T-helper 17 cell (primary cell): Measurements from ENCODE around the gene TXNDC11. TPM values are rescaled to one million over a fixed set of nuclear protein-coding genes. Genes with fewer than 3 reads are reported as not detected.
"Not testable (repeated sequence)": the region's sequence is repeated elsewhere in the genome, so short reads cannot be mapped to it uniquely, and the experiment has no call there.

Experiments used
- ATAC-seq: fragments of 150-1000 bp; cut with Tn5 transposase; 2 replicates; pipeline ENCODE4 v1.10.0; 2021; ENCODE audit warnings: mild to moderate bottlenecking, moderate library complexity
- DNase-seq, 3 donors: peaks; one replicate each; pipeline versions ENCODE4 v3.0.0 to v3.0.0-alpha.2; 2020 to 2021
- H3K9me3 ChIP-seq: one replicate; pipeline ENCODE4 v1.7.0; 2013; ENCODE audit warnings: low read length, mild to moderate bottlenecking; ENCODE audit not compliant: control insufficient read depth, poor library complexity, severe bottlenecking
- H3K27ac Mint-ChIP-seq: one replicate; pipeline ENCODE4 v1.8.0; 2022; ENCODE audit warnings: mild to moderate bottlenecking, moderate library complexity, mixed read lengths
- H3K27me3 Mint-ChIP-seq: one replicate; pipeline ENCODE4 v1.8.0; 2022; ENCODE audit warnings: mixed read lengths
- H3K36me3 Mint-ChIP-seq: one replicate; pipeline ENCODE4 v1.8.0; 2022; ENCODE audit warnings: low read depth, mixed read lengths
- H3K4me1 Mint-ChIP-seq: one replicate; pipeline ENCODE4 v1.8.0; 2022; ENCODE audit warnings: mild to moderate bottlenecking, mixed read lengths
- H3K4me3 Mint-ChIP-seq: one replicate; pipeline ENCODE4 v1.8.0; 2022; ENCODE audit warnings: mild to moderate bottlenecking, moderate library complexity, mixed read lengths
- total RNA-seq, 4 donors: library from RNA in 2 of 4; stranded (reverse) in 2 of 4; gene quantifications; one replicate each; pipeline ENCODE4 v1.2.3 and lab custom pipeline; 2022 to 2026

TXNDC11 gene, protein sequence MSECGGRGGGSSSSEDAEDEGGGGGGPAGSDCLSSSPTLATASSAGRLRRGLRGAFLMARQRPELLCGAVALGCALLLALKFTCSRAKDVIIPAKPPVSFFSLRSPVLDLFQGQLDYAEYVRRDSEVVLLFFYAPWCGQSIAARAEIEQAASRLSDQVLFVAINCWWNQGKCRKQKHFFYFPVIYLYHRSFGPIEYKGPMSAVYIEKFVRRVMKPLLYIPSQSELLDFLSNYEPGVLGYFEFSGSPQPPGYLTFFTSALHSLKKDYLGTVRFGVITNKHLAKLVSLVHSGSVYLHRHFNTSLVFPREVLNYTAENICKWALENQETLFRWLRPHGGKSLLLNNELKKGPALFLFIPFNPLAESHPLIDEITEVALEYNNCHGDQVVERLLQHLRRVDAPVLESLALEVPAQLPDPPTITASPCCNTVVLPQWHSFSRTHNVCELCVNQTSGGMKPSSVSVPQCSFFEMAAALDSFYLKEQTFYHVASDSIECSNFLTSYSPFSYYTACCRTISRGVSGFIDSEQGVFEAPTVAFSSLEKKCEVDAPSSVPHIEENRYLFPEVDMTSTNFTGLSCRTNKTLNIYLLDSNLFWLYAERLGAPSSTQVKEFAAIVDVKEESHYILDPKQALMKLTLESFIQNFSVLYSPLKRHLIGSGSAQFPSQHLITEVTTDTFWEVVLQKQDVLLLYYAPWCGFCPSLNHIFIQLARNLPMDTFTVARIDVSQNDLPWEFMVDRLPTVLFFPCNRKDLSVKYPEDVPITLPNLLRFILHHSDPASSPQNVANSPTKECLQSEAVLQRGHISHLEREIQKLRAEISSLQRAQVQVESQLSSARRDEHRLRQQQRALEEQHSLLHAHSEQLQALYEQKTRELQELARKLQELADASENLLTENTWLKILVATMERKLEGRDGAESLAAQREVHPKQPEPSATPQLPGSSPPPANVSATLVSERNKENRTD
- total RNA-seq (100 to 1,000 TPM in 1 of 2 donors, 10 to 100 TPM in 1; 87.5 to 103 TPM), total RNA-seq (lab: John Stamatoyannopoulos, UW) (69.4 to 124 reads per million in 2 donors)

DNA sequence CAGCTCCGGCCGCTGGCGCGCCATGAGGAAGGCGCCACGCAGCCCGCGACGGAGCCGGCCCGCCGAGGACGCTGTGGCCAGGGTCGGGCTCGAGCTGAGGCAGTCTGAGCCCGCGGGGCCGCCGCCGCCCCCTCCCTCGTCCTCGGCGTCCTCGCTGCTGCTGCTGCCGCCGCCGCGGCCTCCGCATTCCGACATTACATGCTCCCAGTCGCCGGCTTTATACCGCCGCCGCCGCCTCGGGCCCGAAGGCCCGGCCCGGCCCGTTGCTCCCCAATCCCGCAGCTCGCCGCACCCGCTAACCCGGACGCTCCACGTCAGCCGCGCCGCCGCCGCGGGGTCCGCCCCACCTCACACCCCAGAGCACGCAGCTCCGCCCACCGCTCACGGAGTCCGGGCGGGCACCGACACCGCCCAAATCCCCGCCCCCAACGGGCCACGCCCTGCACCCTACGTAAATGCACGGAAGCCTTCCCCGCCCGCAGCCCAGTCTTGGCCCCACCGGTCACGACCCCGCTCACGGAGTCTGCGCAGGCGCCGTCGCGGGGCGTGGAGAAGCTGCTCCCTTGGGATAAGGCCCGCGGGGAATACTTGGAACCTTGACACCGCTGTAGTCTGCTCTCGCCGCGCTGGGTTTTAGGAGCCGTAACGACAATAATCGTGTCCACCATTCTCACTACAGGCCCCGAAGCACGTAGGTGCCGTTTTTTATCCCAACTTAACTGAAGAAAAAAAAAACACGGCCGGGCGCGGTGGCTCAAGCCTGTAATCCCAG is at the start of gene TXNDC11:
TSS of gene TXNDC11 (minus strand) at position 322 of the 772 bp plus-strand sequence. CDS start at position 195, 127 bp downstream.
- DNase-seq (peak; percentile 99 to 100 (median 100)), ATAC-seq (peak; percentile 93)
- Mint-ChIP-seq H3K4me3 (peak within 1 kb of the TSS; percentile 94), H3K36me3 (peaks cover 3% of the 10 kb centered on the region), H3K27me3 (no peaks in the 10 kb centered on the region), H3K27ac (peak within 1 kb of the TSS; percentile 98), H3K4me1 (peaks cover 37% of the 10 kb centered on the region)
- H3K9me3 ChIP-seq: no peaks in the 10 kb centered on the region

DNA sequence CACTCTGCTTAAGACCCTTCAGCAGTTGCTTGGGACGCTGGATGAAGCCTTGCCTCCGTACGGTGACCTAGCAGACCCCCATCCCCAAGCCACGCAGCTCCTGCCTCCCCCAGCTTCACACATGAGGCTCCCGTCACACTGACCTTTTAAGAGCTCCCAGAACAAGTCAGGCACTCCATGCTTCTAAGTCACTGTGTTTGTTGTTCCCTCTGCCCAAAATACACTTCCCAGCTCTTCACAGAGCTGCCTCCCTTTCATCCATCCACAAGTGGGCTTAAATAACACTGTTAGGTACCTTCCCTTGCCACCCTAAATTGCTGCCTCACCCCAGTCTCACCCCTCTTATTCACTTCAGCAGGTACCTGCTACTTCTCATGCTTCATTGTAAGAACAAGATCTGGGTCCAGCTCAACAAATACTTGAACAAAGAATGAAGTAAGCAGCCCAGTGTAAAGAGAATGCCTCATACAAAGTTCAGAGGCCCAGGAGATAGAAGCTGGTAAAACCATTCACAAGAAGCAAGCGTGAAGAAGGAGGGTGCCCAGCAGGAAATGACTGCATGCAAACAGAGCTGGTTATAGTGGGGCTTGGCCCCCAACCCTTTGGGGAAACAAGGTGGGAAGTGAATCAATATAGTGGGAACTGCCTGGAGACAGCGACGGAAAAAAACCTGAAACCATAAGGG is 48.6 kb upstream of the TXNDC11 start:
- Mint-ChIP-seq H3K27me3 (no peaks in the 10 kb centered on the region), H3K27ac (peak overlapping the region; percentile 99), H3K4me1 (peaks cover 64% of the 10 kb centered on the region), H3K36me3 (peaks cover 7% of the 10 kb centered on the region), H3K4me3 (no peak overlapping the region)
- ATAC-seq (no peak), DNase-seq (no peak)
- H3K9me3 ChIP-seq: no peaks in the 10 kb centered on the region

DNA sequence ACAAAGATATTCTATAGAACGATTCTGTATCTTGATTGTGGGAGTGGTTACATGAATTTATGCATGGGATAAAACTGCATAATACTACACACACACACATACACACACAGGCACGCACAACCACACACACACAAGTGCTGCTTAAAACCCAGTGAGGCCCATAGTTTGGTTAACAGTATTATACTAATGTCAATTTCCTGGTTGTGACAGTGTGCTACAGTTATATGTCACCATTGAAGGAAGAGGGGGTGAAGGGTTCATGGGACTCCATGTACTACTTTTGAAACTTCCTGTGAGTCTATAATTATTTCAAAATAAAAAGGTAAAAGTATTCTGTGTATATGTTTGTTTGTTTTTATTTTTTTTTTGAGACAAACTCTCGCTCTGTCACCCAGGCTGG is 46.3 kb upstream of the TXNDC11 start:
- H3K9me3 ChIP-seq: no peaks in the 10 kb centered on the region
- Mint-ChIP-seq H3K4me3 (no peak overlapping the region), H3K27ac (peak overlapping the region; percentile 100), H3K27me3 (no peaks in the 10 kb centered on the region), H3K4me1 (peaks cover 53% of the 10 kb centered on the region), H3K36me3 (peaks cover 4% of the 10 kb centered on the region)
- no peak for ATAC-seq
- no peak for DNase-seq

DNA sequence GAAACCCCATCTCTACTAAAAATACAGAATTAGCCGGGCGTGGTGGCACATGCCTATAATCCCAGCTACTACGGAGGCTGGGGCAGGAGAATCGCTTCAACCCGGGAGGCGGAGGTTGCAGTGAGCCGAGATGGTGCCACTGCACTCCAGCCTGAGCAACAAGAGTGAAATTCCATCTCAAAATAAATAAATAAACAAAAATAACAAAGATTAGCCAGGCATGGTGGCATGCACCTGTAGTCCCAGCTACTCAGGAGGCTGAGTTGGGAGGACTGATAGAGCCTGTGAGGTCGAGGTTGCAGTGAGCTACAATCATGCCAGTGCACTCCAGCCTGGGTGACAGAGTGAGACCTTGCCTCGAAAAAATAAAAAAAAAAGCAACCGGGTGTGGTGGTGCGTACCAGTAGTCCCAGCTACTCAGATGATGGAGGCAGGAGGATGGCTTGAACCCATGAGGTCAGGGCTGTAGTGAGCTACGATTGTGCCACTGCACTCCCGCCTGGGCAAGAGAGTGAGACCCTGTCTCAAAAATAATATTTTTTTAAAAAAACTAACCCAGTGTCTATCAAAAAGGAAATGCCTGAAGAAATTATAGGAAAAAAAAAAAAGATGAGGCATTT is 42.4 kb upstream of the TXNDC11 start:
- not testable (repeated sequence) for DNase-seq, H3K27me3 Mint-ChIP-seq, H3K9me3 ChIP-seq, ATAC-seq, H3K36me3 Mint-ChIP-seq, H3K4me3 Mint-ChIP-seq
- Mint-ChIP-seq H3K27ac (peak overlapping the region; percentile 100), H3K4me1 (peaks cover 47% of the 10 kb centered on the region)

DNA sequence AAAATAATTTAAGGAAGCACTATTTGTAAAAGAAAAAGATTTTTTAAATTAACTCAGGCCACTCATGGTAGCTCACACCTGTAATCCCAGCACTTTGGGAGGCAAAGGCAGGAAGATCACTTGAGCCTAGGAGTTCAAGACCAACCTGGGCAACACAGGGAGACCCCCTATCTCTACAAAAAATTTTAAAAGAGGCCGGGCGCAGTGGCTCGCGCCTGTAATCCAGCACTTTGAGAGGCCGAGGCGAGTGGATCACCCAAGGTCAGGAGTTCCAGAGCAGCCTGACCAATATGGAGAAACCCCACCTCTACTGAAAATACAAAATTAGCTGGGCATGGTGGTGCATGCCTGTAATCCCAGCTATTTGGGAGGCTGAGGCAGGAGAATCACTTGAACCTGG is 41.7 kb upstream of the TXNDC11 start:
- ATAC-seq, DNase-seq, H3K27me3 Mint-ChIP-seq, H3K9me3 ChIP-seq, H3K4me3 Mint-ChIP-seq, H3K36me3 Mint-ChIP-seq: not testable (repeated sequence)
- H3K27ac Mint-ChIP-seq: peak overlapping the region; percentile 100
- peaks cover 47% of the 10 kb centered on the region for H3K4me1 Mint-ChIP-seq

DNA sequence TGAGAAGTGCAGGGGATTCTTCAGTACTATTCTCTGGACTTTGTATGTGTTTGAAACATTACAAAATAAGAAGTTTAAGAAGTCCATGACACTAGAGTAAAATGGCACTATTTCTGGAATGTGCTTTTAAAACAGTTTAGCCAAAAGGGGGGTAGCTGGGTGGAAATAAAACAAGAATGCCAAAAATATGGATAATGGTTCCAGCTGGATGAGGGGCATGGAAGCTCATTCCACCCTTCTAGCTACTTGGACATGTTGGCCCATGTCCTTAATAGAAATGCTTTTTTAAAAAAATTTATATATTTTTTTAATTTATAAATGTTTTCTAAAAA is 41.3 kb upstream of the TXNDC11 start:
- DNase-seq (no peak), ATAC-seq (no peak)
- H3K9me3 ChIP-seq: no peaks in the 10 kb centered on the region
- Mint-ChIP-seq H3K4me1 (peaks cover 47% of the 10 kb centered on the region), H3K27ac (peak overlapping the region; percentile 100), H3K27me3 (no peaks in the 10 kb centered on the region), H3K4me3 (peak overlapping the region; percentile 93), H3K36me3 (no peaks in the 10 kb centered on the region)

DNA sequence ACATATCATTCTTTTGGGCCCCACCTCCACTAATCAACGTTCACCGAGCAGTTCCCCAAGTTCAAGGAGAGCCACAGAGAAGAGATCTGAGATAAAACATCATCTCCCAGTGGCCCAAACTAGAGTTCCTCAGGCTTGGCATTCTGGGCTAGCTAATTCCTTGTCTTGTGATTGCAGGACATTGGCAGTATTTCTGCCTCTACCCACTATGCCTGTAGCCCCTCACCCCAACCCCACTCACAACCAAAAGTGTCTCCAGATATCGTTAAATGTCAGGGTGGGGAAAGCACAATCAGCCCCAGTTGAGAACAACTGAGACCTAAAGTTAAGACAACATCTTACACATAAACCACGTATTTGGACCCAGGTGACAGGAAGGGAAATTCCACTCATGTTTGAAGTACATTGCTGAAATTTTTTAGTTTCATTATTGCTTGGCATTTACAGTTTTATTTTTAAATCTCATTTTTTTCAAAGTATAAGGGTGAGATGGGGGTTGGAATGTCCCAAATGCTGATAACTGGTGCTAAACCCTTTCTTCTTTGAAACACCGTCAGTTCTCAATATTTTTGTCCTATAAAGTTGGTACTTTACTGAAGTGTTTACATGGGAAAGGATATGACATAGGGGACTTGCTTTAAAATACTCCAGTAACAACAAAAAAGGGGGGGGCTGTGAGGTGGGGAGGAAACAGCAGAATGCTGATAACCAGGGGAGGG is 40.8 kb upstream of the TXNDC11 start:
- no peaks in the 10 kb centered on the region for H3K27me3 Mint-ChIP-seq
- H3K27ac Mint-ChIP-seq: peak overlapping the region; percentile 100
- peaks cover 44% of the 10 kb centered on the region for H3K4me1 Mint-ChIP-seq
- DNase-seq (peak in 2 of 3 donors; percentile 27 to 45), ATAC-seq (peak; percentile 86)
- no peaks in the 10 kb centered on the region for H3K9me3 ChIP-seq
- H3K36me3 Mint-ChIP-seq: no peaks in the 10 kb centered on the region
- peak overlapping the region; percentile 93 for H3K4me3 Mint-ChIP-seq

DNA sequence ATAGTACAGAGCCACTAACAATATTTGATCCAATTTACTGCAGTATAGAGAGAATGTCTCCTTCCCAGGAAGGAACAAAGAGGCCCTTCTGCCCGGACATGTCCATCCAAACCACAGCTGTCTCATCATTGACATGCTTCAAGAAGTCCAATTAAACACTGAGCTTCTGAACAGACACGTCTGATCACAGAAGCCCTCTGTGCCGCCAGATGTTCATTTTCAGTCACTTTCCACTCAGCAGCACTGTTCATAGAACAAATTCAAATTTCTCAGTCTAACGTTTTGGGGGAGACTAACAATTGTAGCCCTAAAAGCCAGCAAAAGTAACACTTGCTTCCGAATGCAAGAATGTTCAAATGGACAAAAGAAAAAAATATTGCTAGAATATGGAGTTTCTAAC is 39.1 kb upstream of the TXNDC11 start:
- Mint-ChIP-seq H3K4me3 (peak overlapping the region; percentile 47), H3K36me3 (no peaks in the 10 kb centered on the region), H3K27me3 (no peaks in the 10 kb centered on the region), H3K4me1 (peaks cover 32% of the 10 kb centered on the region), H3K27ac (peak overlapping the region; percentile 100)
- no peak for DNase-seq
- ATAC-seq: no peak
- no peaks in the 10 kb centered on the region for H3K9me3 ChIP-seq

DNA sequence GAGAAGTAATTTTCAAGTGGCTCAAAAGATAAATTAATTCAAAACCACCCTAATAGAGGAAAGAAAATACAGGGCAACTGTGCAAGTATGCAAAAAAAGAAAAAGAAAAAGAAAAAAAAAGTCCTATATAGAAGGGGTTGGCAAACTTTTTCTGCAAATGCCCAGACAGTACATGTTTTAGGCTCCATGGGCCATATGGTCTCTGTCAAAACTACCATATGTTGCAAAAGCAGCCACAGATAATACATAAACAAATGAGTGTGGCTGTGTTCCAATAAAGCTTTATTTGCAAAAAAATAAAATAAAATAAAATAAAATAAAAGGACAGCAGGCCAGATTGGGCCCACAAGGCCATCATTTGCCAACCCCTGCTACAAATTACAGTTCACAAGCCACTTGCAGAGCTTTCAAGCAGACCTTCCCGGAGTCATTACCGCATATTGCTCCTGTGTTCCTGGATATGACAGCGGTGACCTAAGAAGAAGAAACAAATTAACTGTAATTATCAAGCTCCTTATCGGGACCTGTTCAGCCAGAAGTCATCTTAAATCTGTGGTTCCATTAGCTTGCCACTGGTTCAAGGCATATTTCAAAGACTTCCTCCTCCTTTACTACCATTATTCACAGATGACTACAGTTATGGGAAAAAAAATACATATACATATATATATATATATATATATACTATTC is 38.5 kb upstream of the TXNDC11 start:
- Mint-ChIP-seq H3K4me3 (peak overlapping the region; percentile 47), H3K27me3 (no peaks in the 10 kb centered on the region), H3K27ac (peak overlapping the region; percentile 100), H3K4me1 (peaks cover 26% of the 10 kb centered on the region), H3K36me3 (no peaks in the 10 kb centered on the region)
- H3K9me3 ChIP-seq: no peaks in the 10 kb centered on the region
- no peak for DNase-seq
- ATAC-seq: no peak

DNA sequence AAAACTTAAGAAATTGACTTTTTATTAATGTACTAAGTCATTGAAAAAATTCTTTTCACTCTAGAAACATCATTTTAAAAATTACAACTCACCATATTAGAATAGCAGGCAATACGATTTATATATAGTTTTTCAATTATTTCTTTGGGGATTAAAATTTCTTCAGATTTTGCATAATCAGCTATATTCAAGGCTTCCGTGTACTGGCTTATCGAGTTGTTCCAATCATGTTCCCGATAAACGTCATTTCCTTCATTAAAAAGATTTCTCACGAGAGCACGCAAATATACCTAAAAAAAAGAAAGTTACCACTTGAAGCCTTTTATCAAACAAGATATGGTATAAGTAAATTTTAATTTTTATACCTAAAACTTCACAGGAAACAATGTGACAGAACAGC is 36.4 kb upstream of the TXNDC11 start:
- Mint-ChIP-seq H3K27me3 (no peaks in the 10 kb centered on the region), H3K27ac (peak overlapping the region; percentile 83), H3K4me1 (peaks cover 20% of the 10 kb centered on the region), H3K36me3 (no peaks in the 10 kb centered on the region), H3K4me3 (no peak overlapping the region)
- H3K9me3 ChIP-seq: no peaks in the 10 kb centered on the region
- ATAC-seq (no peak), DNase-seq (no peak)

DNA sequence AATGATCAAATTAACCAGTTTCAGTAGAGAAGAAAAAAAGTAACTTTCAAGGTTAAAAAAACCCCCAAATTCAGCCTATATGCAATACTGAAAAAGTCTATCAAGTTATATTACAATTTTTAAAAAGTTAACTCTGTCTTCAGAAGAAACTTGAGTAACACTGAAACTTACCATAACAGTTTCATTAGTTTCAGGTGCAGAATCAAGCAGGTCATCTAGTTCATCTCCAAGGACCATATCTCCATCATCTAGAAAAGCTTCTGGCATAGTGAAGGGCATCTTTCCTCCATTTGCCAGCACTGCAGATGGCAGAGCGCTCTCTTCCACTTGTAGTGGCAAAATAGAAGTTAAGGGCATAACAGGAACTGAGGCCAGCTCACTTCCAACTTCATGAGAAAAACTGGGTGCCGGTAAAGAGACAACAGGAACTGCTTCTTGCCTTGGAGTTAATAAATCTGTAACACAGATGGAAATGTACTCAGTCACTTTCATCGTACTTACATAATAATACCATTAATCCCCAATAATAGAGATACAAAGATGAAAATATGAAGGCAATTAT is 31.5 kb upstream of the TXNDC11 start:
- no peaks in the 10 kb centered on the region for H3K9me3 ChIP-seq
- Mint-ChIP-seq H3K36me3 (no peaks in the 10 kb centered on the region), H3K4me1 (peaks cover 4% of the 10 kb centered on the region), H3K27me3 (no peaks in the 10 kb centered on the region), H3K4me3 (no peak overlapping the region), H3K27ac (peak overlapping the region; percentile 59)
- no peak for DNase-seq
- ATAC-seq: no peak
